GM23248 (cell line): ENCODE results near the gene GDI1.
"Not testable (repeated sequence)": the region's sequence is repeated elsewhere in the genome, so short reads cannot be mapped to it uniquely, and the experiment has no call there.

Source experiments
- EZH2 ChIP-seq: fragments of 200-600 bp; sonication (generic); IDR thresholded peaks from 2 replicates; pipeline ENCODE4 v1.6.1; 2018; ENCODE audit warnings: antibody characterized with exemption, mild to moderate bottlenecking; ENCODE audit not compliant: insufficient read depth, poor library complexity, severe bottlenecking
- EZH2phosphoT487 ChIP-seq: fragments of 200-600 bp; sonication (generic); IDR thresholded peaks from 2 replicates; pipeline ENCODE4 v1.6.1; 2018; ENCODE audit warnings: antibody characterized with exemption, moderate library complexity, mild to moderate bottlenecking, low read depth; ENCODE audit not compliant: insufficient read depth

- not testable (repeated sequence) for TF ChIP-seq EZH2, EZH2phosphoT487
Observed at GRCh38 chrX:154389812-154390747, 46.9 kb upstream of the GDI1 start.
